Right lobe of liver (tissue), 4 donors: Measurements from ENCODE around the gene FAM149B1.

Experiments
- CTCF ChIP-seq, 4 donors: fragments of 200-600 bp in 3 of 4; fragments of 450-650 bp in 1 of 4; IDR thresholded peaks; one replicate each; pipeline versions ENCODE4 v1.5.1 to v1.8.0; 2016 to 2022; ENCODE audit warnings: antibody characterized with exemption in 4 of 4, mild to moderate bottlenecking in 2 of 4
- POLR2A ChIP-seq: fragments of 450-650 bp; IDR thresholded peaks from one replicate; pipeline ENCODE4 v1.6.1; 2017; ENCODE audit warnings: antibody characterized with exemption, mild to moderate bottlenecking
- donor health status: DM: no; HTN: no; CAD: no.
- donor health status: DM: no; HTN: no; CAD: no.
- donor health status: DM: no; HTN: yes; CAD: no.

- TF ChIP-seq CTCF (IDR thresholded peaks at IDR 0.05) (no peak), POLR2A (no peak)
Observed at GRCh38 chr10:73261362-73261995, 93.6 kb downstream of the FAM149B1 start.
